ENCODE results near the gene TMEM100.

- TF ChIP-seq, protein P1, sequence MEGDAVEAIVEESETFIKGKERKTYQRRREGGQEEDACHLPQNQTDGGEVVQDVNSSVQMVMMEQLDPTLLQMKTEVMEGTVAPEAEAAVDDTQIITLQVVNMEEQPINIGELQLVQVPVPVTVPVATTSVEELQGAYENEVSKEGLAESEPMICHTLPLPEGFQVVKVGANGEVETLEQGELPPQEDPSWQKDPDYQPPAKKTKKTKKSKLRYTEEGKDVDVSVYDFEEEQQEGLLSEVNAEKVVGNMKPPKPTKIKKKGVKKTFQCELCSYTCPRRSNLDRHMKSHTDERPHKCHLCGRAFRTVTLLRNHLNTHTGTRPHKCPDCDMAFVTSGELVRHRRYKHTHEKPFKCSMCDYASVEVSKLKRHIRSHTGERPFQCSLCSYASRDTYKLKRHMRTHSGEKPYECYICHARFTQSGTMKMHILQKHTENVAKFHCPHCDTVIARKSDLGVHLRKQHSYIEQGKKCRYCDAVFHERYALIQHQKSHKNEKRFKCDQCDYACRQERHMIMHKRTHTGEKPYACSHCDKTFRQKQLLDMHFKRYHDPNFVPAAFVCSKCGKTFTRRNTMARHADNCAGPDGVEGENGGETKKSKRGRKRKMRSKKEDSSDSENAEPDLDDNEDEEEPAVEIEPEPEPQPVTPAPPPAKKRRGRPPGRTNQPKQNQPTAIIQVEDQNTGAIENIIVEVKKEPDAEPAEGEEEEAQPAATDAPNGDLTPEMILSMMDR (conservative IDR thresholded peaks at IDR 0.05): no peak
- TF ChIP-seq EZH2 (IDR thresholded peaks at IDR 0.05; ENCODE audit: low read depth): no peak
Observed at GRCh38 chr17:55745258-55745657, 22.6 kb upstream of the TMEM100 start.
